Effector memory CD4-positive, alpha-beta T cell (primary cell): ENCODE measurements around the gene CCDC70.

Source experiments
- DNase-seq, 3 donors: peaks; one replicate each; pipeline ENCODE4 v3.0.0-alpha.2; 2020
- H3K27ac ChIP-seq: 2 replicates; pipeline ENCODE4 v1.7.0; 2013; ENCODE audit warnings: mild to moderate bottlenecking, low read length, moderate library complexity; ENCODE audit not compliant: insufficient read depth, poor library complexity, severe bottlenecking
- H3K27me3 ChIP-seq: replicated peaks from 2 replicates; pipeline ENCODE4 v1.7.0; 2013; ENCODE audit warnings: mild to moderate bottlenecking, low read length; ENCODE audit not compliant: insufficient read depth, control insufficient read depth, poor library complexity, severe bottlenecking
- H3K36me3 ChIP-seq: 2 replicates; pipeline ENCODE4 v1.7.0; 2013; ENCODE audit warnings: mild to moderate bottlenecking, low read length, moderate library complexity; ENCODE audit not compliant: control insufficient read depth, insufficient read depth
- H3K4me1 ChIP-seq: 2 replicates; pipeline ENCODE4 v1.7.0; 2013; ENCODE audit warnings: low read length, mild to moderate bottlenecking; ENCODE audit not compliant: control insufficient read depth, insufficient read depth, poor library complexity, severe bottlenecking
- H3K4me3 ChIP-seq: 2 replicates; pipeline ENCODE4 v1.7.0; 2013; ENCODE audit warnings: low read length, low read depth, mild to moderate bottlenecking; ENCODE audit not compliant: insufficient read depth, poor library complexity, severe bottlenecking
- H3K9me3 ChIP-seq: 2 replicates; pipeline ENCODE4 v1.7.0; 2013; ENCODE audit warnings: mild to moderate bottlenecking, low read length, moderate library complexity; ENCODE audit not compliant: control insufficient read depth

Gene CCDC70

DNA sequence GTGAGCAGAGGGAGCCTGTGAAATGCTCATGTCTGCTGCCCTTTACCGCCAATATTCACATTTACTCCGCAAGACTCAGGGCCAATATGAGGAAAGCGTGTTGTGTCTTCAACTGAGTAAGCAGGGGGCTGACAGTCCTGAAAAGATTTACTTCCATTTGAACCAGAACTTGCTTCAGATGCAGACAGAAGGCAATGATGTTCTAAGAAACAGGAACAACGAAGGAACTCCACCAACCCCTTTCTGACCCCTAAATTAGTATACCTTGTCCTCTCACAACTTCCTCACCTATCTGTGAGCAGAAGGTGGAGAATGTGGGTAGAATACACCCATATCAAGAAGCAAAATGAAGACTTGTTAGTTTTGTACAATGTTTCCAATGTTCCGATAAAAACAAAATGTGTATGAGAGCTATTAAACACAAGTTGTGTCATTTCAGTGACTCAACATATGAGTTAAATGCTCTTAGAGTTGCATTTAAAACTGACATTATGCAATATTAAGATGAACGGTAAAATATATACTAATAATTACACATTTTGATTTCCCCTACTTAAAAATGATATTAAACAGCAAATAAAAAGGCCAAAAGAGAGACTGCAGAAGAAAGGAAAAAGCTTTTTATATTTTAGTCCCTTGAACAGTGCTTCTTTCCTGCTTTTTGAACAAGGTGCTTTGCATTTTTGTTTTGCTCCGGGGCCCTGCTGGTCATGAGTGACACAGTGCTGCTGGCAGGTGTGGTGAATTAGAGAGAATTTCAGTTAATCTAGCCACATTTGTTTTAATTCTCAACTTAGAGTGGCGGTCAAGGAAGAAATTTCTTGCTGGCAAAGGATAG lies 32.8 kb upstream of the CCDC70 start:
- no peak overlapping the region for H3K4me3 ChIP-seq
- H3K27me3 ChIP-seq: no peaks in the 10 kb centered on the region
- no peaks in the 10 kb centered on the region for H3K36me3 ChIP-seq
- H3K9me3 ChIP-seq: no peaks in the 10 kb centered on the region
- peaks cover 43% of the 10 kb centered on the region for H3K4me1 ChIP-seq
- DNase-seq: no peak
- no peak overlapping the region for H3K27ac ChIP-seq

DNA sequence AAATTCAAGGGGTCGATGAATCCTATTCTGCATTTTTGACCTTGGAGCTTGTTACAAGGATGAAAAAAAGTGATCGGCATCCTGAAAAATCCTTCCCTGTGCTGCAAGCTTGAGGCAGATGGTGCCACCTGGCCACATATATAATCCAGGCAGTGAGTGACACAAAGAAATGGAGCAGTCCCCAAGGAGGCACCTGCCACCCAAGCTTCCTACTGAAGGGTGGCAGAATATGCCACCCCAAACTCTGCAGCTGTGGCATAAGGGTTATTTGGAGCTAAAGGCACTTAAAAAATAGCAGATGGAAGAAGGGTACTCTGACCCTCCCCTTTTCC lies 32.2 kb upstream of the CCDC70 start:
- no peaks in the 10 kb centered on the region for H3K36me3 ChIP-seq
- DNase-seq: no peak
- no peaks in the 10 kb centered on the region for H3K27me3 ChIP-seq
- no peak overlapping the region for H3K4me3 ChIP-seq
- no peaks in the 10 kb centered on the region for H3K9me3 ChIP-seq
- H3K27ac ChIP-seq: no peak overlapping the region
- peaks cover 37% of the 10 kb centered on the region for H3K4me1 ChIP-seq

DNA sequence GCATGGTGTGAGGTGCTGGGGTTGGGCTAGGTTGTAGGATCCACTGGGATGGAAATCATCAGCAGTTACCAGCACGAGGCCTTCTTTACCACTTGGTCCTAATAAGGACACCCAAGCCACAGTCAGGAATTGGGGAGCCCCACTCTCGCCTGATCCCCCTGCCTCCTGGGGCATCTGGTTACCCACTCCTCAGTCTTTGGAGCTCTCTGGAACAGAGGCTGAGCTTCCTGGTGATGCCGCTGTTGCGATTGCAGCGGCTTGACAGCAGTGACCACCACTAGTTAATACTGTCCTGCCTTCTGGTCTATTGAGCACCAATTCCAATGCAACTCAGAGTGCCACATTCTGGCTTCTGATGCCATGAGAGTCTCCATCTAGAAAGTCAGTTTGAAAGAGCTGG lies 30.2 kb upstream of the CCDC70 start:
- H3K27ac ChIP-seq: no peak overlapping the region
- no peak for DNase-seq
- H3K9me3 ChIP-seq: no peaks in the 10 kb centered on the region
- H3K4me3 ChIP-seq: no peak overlapping the region
- H3K4me1 ChIP-seq: peaks cover 21% of the 10 kb centered on the region
- H3K27me3 ChIP-seq: no peaks in the 10 kb centered on the region
- H3K36me3 ChIP-seq: no peaks in the 10 kb centered on the region

DNA sequence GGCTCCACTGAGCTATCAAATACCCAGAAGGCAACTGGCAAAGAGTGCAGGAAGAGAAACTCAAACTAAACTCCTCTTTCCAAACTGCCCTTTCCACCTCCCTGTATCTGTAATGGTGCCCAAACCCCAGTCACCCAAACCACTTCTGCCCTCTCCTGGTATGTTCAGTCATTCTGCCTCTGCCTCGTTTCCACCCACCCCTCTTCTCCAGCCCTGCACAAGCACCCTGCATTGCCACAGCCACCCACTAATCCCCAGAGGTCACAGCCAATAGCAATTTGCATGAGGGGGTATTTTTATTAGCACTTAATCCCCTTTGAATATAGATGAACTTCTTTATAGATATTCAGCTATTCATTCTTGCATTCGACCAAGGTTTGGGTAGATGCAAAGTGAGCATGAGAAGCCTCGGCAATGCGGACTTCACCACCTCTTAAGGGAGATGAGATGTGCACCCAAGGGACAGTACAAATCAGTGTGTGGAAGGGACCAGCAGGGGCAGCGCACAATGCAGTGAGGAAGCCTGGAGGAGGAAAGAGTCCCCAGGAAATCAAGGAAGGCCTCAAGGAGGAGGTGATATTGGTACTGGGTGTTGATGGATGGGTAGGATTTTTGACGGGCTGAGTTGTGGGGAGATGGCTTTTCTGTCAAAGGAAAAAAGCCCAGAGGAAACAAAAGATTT lies 29.2 kb upstream of the CCDC70 start:
- H3K27me3 ChIP-seq: no peaks in the 10 kb centered on the region
- no peaks in the 10 kb centered on the region for H3K36me3 ChIP-seq
- peak; percentile 19 to 44 (median 35) for DNase-seq
- H3K4me1 ChIP-seq: peaks cover 10% of the 10 kb centered on the region
- H3K27ac ChIP-seq: no peak overlapping the region
- H3K4me3 ChIP-seq: no peak overlapping the region
- H3K9me3 ChIP-seq: no peaks in the 10 kb centered on the region

DNA sequence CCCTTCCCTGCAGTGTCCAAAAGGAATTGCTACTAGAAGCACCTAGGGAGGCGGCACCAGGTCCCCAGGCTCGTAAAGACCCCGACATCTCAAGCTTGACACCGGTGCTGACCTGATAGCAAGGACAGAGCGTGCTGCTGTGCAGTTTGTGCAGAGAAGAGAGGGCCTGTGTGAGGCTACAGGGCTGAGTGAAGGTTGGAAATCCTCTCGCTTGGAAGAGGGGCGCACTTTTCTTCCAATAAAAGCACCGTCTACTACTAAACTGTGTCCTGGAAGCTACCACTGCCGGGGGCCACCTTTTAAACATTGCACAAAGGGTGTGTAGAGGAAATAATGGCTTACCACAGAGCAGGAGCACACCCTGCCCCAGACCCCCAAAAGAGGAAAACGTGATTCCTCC lies 27.8 kb upstream of the CCDC70 start:
- Histone ChIP-seq H3K4me1 (peaks cover 7% of the 10 kb centered on the region), H3K9me3 (no peaks in the 10 kb centered on the region), H3K36me3 (no peaks in the 10 kb centered on the region), H3K27ac (no peak overlapping the region), H3K4me3 (no peak overlapping the region), H3K27me3 (no peaks in the 10 kb centered on the region)
- DNase-seq: no peak

DNA sequence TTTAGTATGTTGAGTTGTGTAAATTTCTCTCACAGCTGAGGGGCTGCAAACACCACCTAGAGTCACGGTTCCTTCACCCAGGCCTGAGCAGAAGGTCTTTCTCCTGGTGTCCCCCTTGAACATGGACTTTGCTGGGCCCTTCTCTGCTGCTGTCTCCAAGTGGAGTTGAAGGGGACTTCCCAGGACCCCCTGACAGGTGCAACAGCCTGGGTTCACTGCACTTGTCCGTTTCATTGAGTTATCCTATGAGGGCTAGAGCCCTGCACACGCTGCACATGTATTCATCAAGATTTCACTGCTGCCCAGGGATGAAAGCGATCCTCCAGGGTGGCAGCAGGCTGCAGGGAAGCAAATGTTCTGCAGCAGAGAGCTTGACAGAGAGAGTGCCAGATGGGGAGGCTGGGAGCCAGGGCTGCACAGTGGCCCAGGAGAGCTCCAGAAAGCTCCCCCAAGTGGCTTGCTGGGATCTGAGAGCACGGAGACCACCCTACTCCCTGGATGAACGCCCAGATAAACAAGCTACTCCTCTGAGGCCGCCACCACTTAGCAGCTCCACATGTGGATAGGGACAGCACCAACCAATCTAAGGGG lies 27.1 kb upstream of the CCDC70 start:
- Histone ChIP-seq H3K9me3 (no peaks in the 10 kb centered on the region), H3K27me3 (no peaks in the 10 kb centered on the region), H3K27ac (no peak overlapping the region), H3K4me1 (peaks cover 7% of the 10 kb centered on the region), H3K4me3 (no peak overlapping the region), H3K36me3 (no peaks in the 10 kb centered on the region)
- DNase-seq: no peak

DNA sequence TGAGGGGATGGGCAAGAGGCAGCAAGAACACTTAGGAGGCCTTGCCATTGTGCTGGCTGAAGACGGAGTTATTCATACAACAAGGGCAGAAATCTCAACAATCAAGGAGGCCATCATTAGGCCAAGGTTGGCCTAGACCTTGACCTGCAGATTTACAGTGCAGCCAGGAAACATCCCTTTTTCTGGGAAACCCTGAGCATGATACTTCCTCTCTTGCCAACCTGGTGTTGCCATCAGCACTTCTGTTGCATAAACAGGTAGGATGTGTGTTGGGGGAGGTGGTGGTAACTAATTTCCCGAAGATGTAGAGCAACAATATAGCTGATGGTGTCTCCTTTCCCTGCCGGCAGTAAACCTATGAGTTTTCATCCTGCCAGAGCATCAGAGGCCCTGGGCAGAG lies 24.8 kb upstream of the CCDC70 start:
- H3K4me1 ChIP-seq: peaks cover 6% of the 10 kb centered on the region

DNA sequence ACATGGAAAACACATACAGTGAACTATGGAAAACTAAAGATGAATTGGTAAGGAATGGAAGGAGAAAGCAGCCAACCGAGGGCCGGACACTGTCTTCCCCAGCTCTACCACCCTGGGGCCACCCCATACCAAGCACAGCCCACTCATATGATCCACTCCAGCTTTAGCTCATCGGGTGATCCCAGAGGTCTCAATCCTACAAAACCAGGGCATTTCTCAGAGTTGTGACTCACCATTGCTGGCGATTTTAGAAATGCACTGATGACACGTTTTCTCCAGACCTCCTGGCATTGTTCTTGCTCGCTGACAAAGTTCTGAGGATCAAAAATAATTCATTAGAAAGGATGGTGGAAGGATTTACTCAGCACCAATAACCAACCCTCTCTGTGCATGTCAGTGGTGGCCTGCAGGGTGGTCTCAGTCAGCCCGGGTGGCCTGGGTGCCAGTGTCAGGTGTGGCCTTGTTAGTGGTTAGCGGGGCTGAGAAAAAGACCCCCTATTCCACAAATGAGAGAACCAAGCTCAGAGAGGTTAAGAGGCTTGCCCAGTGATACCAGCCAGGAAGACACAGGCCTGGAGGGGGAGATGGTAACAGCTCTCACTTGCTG lies 23.4 kb upstream of the CCDC70 start:
- Histone ChIP-seq H3K4me1 (no peaks in the 10 kb centered on the region), H3K4me3 (no peak overlapping the region), H3K9me3 (no peaks in the 10 kb centered on the region), H3K27ac (no peak overlapping the region), H3K36me3 (no peaks in the 10 kb centered on the region), H3K27me3 (no peaks in the 10 kb centered on the region)
- DNase-seq: no peak

More for the DNA sequence above, 24.8 kb upstream of the CCDC70 start:
- H3K36me3 ChIP-seq: no peaks in the 10 kb centered on the region
- no peak overlapping the region for H3K27ac ChIP-seq
- no peaks in the 10 kb centered on the region for H3K9me3 ChIP-seq
- no peak overlapping the region for H3K4me3 ChIP-seq
- no peaks in the 10 kb centered on the region for H3K27me3 ChIP-seq
- no peak for DNase-seq

DNA sequence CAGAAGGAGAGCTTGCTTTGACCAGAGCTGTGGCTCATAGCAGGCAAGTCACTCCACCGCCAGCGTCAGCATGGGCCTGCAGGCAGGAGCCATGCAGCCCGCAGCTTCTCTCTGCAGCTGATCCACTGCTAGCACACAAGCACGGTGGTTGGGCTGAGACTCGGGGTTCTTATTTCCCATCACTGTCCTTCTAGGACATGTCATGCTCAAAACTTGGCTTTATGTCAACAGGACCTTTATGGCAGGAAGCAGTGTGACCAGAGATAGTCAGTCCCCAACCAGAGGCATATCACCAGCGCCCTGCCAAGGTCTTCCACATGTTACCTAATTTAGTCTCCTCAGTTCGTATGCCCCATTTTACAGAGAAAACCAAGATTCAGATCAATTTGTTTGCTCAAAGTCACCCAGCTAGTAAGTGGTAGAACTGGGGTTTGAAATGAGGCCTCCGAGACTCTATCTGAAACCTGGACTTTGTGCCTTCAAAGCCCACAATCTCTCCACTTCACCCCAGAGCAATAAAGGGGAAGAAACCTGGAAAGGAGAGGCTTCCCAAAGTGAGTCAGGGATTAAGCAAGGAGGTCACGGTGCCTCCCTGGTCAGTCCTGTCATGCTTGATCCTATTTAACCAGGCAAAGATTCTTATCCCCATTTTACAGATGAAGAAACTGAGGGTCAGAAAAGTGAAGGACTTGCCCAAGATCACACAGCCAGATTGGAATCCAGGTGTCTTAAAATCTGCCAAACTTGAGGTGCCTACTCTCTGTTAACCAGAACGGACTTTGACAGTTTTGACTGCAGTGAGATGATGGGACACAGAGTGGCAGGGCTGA lies 21.8 kb upstream of the CCDC70 start:
- H3K9me3 ChIP-seq: no peaks in the 10 kb centered on the region
- no peak overlapping the region for H3K4me3 ChIP-seq
- no peaks in the 10 kb centered on the region for H3K27me3 ChIP-seq
- H3K36me3 ChIP-seq: no peaks in the 10 kb centered on the region
- no peak for DNase-seq
- no peak overlapping the region for H3K27ac ChIP-seq
- peaks cover 2% of the 10 kb centered on the region for H3K4me1 ChIP-seq
